Fibroblast of lung (primary cell): ENCODE data around the gene NOL7.

ENCODE experiments used
- CTCF ChIP-seq, 2 donors: IDR thresholded peaks in 1 of 2; conservative IDR thresholded peaks in 1 of 2; 1 replicate in 1 of 2; 2 replicates in 1 of 2; pipeline ENCODE4 v1.5.1; 2011 to 2012; ENCODE audit warnings: low read length in 2 of 2, control low read depth in 1 of 2, inconsistent platforms in 1 of 2, low read depth in 1 of 2, mild to moderate bottlenecking in 1 of 2
- EZH2 ChIP-seq: IDR thresholded peaks from 2 replicates; pipeline ENCODE4 v1.5.1; 2012; ENCODE audit warnings: low read length, control low read depth, mild to moderate bottlenecking; ENCODE audit errors: missing control alignments

- TF ChIP-seq CTCF (conservative IDR thresholded peaks at IDR 0.05 in 1 of 2, IDR thresholded peaks at IDR 0.05 in 1 of 2; ENCODE audit: low read depth in 1 of 2, low read length in 2 of 2) (no peak), EZH2 (no peak)
Measured at GRCh38 chr6:13572951-13573654, 42.0 kb upstream of the NOL7 start.
